HFFc6 (cell line): Measurements from ENCODE around the gene CALN1. TPM values are rescaled to one million over a fixed set of nuclear protein-coding genes. Genes with fewer than 3 reads are reported as not detected.

Source experiments
- DNase-seq: peaks from one replicate; pipeline ENCODE4 v3.0.0-alpha.2; 2018
- H3K27ac Mint-ChIP-seq: 2 replicates; pipeline ENCODE4 v1.8.0; 2020; ENCODE audit warnings: mild to moderate bottlenecking, mixed read lengths
- H3K27me3 Mint-ChIP-seq: 2 replicates; pipeline ENCODE4 v1.8.0; 2021; ENCODE audit warnings: mild to moderate bottlenecking, moderate library complexity, mixed read lengths; ENCODE audit not compliant: insufficient read depth
- H3K36me3 Mint-ChIP-seq: 2 replicates; pipeline ENCODE4 v1.8.0; 2021; ENCODE audit warnings: low read depth, mixed read lengths
- H3K4me1 Mint-ChIP-seq: 2 replicates; pipeline ENCODE4 v1.8.0; 2020; ENCODE audit warnings: low read depth, mixed read lengths
- H3K4me3 Mint-ChIP-seq: 2 replicates; pipeline ENCODE4 v1.8.0; 2020; ENCODE audit warnings: mild to moderate bottlenecking, moderate library complexity, mixed read lengths
- H3K9me3 Mint-ChIP-seq: 2 replicates; pipeline ENCODE4 v1.8.0; 2020; ENCODE audit warnings: mild to moderate bottlenecking, mixed read lengths
- CTCF ChIP-seq: fragments of 200-600 bp; sonication (generic); IDR thresholded peaks from 2 replicates; pipeline ENCODE4 v1.5.0; 2021; ENCODE audit warnings: antibody characterized with exemption, mild to moderate bottlenecking
- total RNA-seq, 6 experiments: library from RNA; stranded (reverse); fragmentation: NEBNext Ultra II Directional; extraction: Animal tissue kit (Norgen Biotek cat#: 25700); gene quantifications; 2 replicates in 1 of 6; 3 replicates in 5 of 6; pipeline ENCODE4 v1.2.3, GENCODE V29; 2021

CALN1 gene
- total RNA-seq, 6 experiments from 2014 or later = not detected

GRCh38 chr7:72080865-72081510 lies 331.1 kb downstream of the CALN1 start:
- Mint-ChIP-seq H3K9me3 (peaks cover 29% of the 10 kb centered on the region; the same call in 1 of the 2 replicates), H3K36me3 (no peaks in the 10 kb centered on the region), H3K4me3 (no peak overlapping the region), H3K27me3 (peaks cover 1% of the 10 kb centered on the region), H3K27ac (no peak overlapping the region), H3K4me1 (no peaks in the 10 kb centered on the region)
- DNase-seq = no peak
- TF ChIP-seq CTCF = no peak

GRCh38 chr7:72080341-72080766 lies 331.8 kb downstream of the CALN1 start:
- Mint-ChIP-seq H3K9me3 (peaks cover 35% of the 10 kb centered on the region; the same call in 1 of the 2 replicates), H3K4me1 (no peaks in the 10 kb centered on the region), H3K36me3 (no peaks in the 10 kb centered on the region), H3K27ac (no peak overlapping the region), H3K27me3 (peaks cover 1% of the 10 kb centered on the region), H3K4me3 (no peak overlapping the region)
- TF ChIP-seq CTCF = no peak
- DNase-seq = no peak

- Mint-ChIP-seq H3K4me1 (no peaks in the 10 kb centered on the region), H3K27ac (no peak overlapping the region), H3K9me3 (peaks cover 40% of the 10 kb centered on the region; the same call in 1 of the 2 replicates), H3K27me3 (no peaks in the 10 kb centered on the region; the same call in 1 of the 2 replicates), H3K4me3 (no peak overlapping the region), H3K36me3 (no peaks in the 10 kb centered on the region)
- no peak for DNase-seq
- no peak for TF ChIP-seq CTCF
Measured at GRCh38 chr7:72078856-72079255, 333.3 kb downstream of the CALN1 start.

- no peak overlapping the region for H3K27ac Mint-ChIP-seq
- H3K9me3 Mint-ChIP-seq = peaks cover 43% of the 10 kb centered on the region; the same call in 1 of the 2 replicates
- H3K4me1 Mint-ChIP-seq = no peaks in the 10 kb centered on the region
- no peaks in the 10 kb centered on the region for H3K36me3 Mint-ChIP-seq
- H3K27me3 Mint-ChIP-seq = no peaks in the 10 kb centered on the region; the same call in 1 of the 2 replicates
- no peak for TF ChIP-seq CTCF
- no peak for DNase-seq
- no peak overlapping the region for H3K4me3 Mint-ChIP-seq
Measured at GRCh38 chr7:72078301-72078700, 333.8 kb downstream of the CALN1 start.

- no peaks in the 10 kb centered on the region for H3K36me3 Mint-ChIP-seq
- DNase-seq = no peak
- no peak overlapping the region for H3K4me3 Mint-ChIP-seq
- H3K27ac Mint-ChIP-seq = no peak overlapping the region
- H3K9me3 Mint-ChIP-seq = peaks cover 43% of the 10 kb centered on the region; the same call in 1 of the 2 replicates
- no peak for TF ChIP-seq CTCF
- no peaks in the 10 kb centered on the region; the same call in 1 of the 2 replicates for H3K27me3 Mint-ChIP-seq
- H3K4me1 Mint-ChIP-seq = no peaks in the 10 kb centered on the region
Measured at GRCh38 chr7:72077786-72078185, 334.4 kb downstream of the CALN1 start.
